Measurements from ENCODE around the gene RNF227.

Gene RNF227

DNA sequence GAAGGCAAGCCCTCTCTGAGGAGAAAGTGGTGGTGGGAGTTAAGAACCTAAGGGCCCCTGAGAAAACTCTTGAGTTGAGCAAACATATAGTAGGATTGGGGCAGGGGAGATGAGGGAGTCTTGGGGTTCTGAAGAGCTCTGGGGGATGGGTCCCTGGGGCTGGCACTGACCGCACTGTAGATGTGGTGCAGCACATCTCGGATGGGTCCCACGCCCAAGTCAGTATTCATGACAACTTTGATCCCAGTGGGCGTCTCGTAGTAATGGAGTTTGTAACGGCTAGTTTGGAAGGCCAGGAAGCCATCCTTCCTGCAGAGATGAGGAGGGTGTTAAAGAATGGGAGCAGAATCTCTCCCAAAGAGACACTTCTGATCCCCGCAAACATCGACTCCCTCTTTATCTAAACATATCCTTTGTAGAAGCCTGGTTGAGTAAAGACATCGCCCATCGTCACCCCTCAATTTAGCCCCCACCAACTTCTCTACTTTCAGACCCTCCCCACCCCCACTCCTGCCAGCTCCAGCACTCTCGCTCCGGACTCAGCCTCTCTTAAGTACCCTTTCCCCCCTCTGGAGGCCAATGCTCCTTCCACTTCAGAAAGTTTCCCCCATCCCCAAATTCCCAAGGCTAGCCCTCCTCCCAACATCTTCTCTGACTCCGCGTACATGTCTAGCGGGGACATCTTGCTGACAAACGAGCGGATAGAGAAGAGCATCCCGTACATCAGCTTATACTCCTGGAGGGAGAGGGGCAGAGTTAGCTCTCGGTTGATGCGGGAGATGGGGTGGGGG lies 14.9 kb upstream of the RNF227 start:
- 0 out of 2 replicates have a peak, but pooled peaks cover 11% of the 10 kb centered on the region for H3K36me3 ChIP-seq (ENCODE audit: insufficient read depth, low read length)
- H3K27me3 ChIP-seq (ENCODE audit: insufficient read depth, low read length) = no peaks in the 10 kb centered on the region
- H2AFZ ChIP-seq (ENCODE audit: low read length, unreplicated experiment) = peak overlapping the region; percentile 45
- no peak overlapping the region for H3K27ac ChIP-seq (ENCODE audit: low read depth, low read length)
- H3K4me3 ChIP-seq (ENCODE audit: low read depth, low read length) = peak overlapping the region; percentile 99
- peaks cover 49% of the 10 kb centered on the region for H3K79me2 ChIP-seq (ENCODE audit: control insufficient read depth, insufficient read depth, low read length, unreplicated experiment)
- H3K4me1 ChIP-seq (ENCODE audit: control insufficient read depth, insufficient read depth, low read length, unreplicated experiment) = peaks cover 26% of the 10 kb centered on the region

GRCh38 chr17:7929158-7930023 lies 13.3 kb upstream of the RNF227 start, which contains the start of gene KCNAB3:
TSS of gene KCNAB3 (minus strand) at chr17:7929856. CDS start at chr17:7929435, 421 bp downstream.
- peaks cover 39% of the 10 kb centered on the region for H3K79me2 ChIP-seq (ENCODE audit: control insufficient read depth, insufficient read depth, low read length, unreplicated experiment)
- H2AFZ ChIP-seq (ENCODE audit: low read length, unreplicated experiment) = no peak within 1 kb of the TSS
- H3K27me3 ChIP-seq (ENCODE audit: insufficient read depth, low read length) = no peaks in the 10 kb centered on the region
- no peaks in the 10 kb centered on the region for H3K36me3 ChIP-seq (ENCODE audit: insufficient read depth, low read length)
- peak within 1 kb of the TSS; percentile 99 for H3K4me3 ChIP-seq (ENCODE audit: low read depth, low read length)
- peaks cover 16% of the 10 kb centered on the region for H3K4me1 ChIP-seq (ENCODE audit: control insufficient read depth, insufficient read depth, low read length, unreplicated experiment)
- H3K27ac ChIP-seq (ENCODE audit: low read depth, low read length) = no peak within 1 kb of the TSS

DNA sequence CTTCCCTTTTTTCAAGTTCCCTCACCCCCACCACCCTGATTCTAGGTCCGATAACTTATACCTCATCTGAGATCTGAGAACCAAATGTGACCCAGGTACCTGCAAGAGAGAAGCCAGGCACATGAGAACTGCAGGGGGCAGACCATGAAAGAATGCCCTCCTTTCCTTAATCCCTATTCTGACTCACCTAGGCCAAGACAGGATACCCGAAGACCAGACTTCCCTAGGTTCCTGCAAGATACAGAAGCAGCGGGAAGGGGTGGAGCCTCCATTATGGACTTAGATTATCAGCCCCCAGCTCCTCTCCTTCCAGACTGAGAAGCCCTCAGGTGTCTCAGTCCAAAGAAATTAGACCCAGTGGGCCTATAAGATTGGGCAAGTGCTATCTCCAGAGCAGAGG lies 11.5 kb upstream of the RNF227 start:
- no peak overlapping the region for H2AFZ ChIP-seq (ENCODE audit: low read length, unreplicated experiment)
- H3K79me2 ChIP-seq (ENCODE audit: control insufficient read depth, insufficient read depth, low read length, unreplicated experiment) = peaks cover 21% of the 10 kb centered on the region
- no peak overlapping the region for H3K27ac ChIP-seq (ENCODE audit: low read depth, low read length)
- H3K4me1 ChIP-seq (ENCODE audit: control insufficient read depth, insufficient read depth, low read length, unreplicated experiment) = peaks cover 6% of the 10 kb centered on the region
- H3K27me3 ChIP-seq (ENCODE audit: insufficient read depth, low read length) = no peaks in the 10 kb centered on the region
- H3K4me3 ChIP-seq (ENCODE audit: low read depth, low read length) = no peak overlapping the region
- H3K36me3 ChIP-seq (ENCODE audit: insufficient read depth, low read length) = no peaks in the 10 kb centered on the region

GRCh38 chr17:7922845-7923628 lies 6.9 kb upstream of the RNF227 start:
- H3K36me3 ChIP-seq (ENCODE audit: insufficient read depth, low read length) = no peaks in the 10 kb centered on the region
- H3K27ac ChIP-seq (ENCODE audit: low read depth, low read length) = no peak overlapping the region
- no peaks in the 10 kb centered on the region for H3K27me3 ChIP-seq (ENCODE audit: insufficient read depth, low read length)
- H3K79me2 ChIP-seq (ENCODE audit: control insufficient read depth, insufficient read depth, low read length, unreplicated experiment) = no peaks in the 10 kb centered on the region
- H3K4me1 ChIP-seq (ENCODE audit: control insufficient read depth, insufficient read depth, low read length, unreplicated experiment) = no peaks in the 10 kb centered on the region
- peak overlapping the region; percentile 33 for H2AFZ ChIP-seq (ENCODE audit: low read length, unreplicated experiment)
- H3K4me3 ChIP-seq (ENCODE audit: low read depth, low read length) = peak overlapping the region; percentile 68

DNA sequence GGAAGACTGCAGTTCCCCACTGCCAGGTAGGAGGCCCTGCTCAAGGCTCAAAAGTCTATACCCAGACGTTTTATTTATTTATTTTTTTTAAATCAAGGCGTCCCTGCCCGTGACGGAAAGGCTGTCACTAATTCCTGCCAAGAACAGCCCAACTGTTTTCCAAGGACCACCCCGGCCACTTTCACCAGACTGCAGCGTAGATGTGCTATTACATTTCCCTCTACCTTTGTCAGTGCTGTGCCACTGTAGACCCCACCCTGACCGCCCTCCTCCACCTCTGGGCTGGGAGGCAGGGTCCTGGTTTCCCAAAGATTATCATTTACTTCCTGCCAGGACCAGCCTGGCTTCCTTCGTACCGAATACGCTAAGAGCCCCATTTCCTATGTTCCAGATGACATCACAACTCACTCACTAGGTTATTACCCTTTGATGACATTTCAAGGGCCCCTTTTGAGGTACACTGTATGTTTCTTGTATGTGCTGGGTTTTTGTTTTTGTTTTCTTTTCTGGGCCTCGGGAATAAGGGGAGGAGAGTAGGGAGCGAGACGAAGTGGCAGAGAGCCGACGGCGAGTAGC lies 6.3 kb upstream of the RNF227 start:
- peak overlapping the region; percentile 11 for H2AFZ ChIP-seq (ENCODE audit: low read length, unreplicated experiment)
- H3K27ac ChIP-seq (ENCODE audit: low read depth, low read length) = no peak overlapping the region
- H3K36me3 ChIP-seq (ENCODE audit: insufficient read depth, low read length) = no peaks in the 10 kb centered on the region
- H3K79me2 ChIP-seq (ENCODE audit: control insufficient read depth, insufficient read depth, low read length, unreplicated experiment) = no peaks in the 10 kb centered on the region
- peak overlapping the region; percentile 68 for H3K4me3 ChIP-seq (ENCODE audit: low read depth, low read length)
- no peaks in the 10 kb centered on the region for H3K27me3 ChIP-seq (ENCODE audit: insufficient read depth, low read length)
- H3K4me1 ChIP-seq (ENCODE audit: control insufficient read depth, insufficient read depth, low read length, unreplicated experiment) = no peaks in the 10 kb centered on the region

- H3K36me3 ChIP-seq (ENCODE audit: insufficient read depth, low read length) = no peaks in the 10 kb centered on the region
- peak overlapping the region; percentile 8 for H2AFZ ChIP-seq (ENCODE audit: low read length, unreplicated experiment)
- peak overlapping the region; percentile 80 for H3K4me3 ChIP-seq (ENCODE audit: low read depth, low read length)
- peak overlapping the region; percentile 97 for H3K27ac ChIP-seq (ENCODE audit: low read depth, low read length)
- peaks cover 19% of the 10 kb centered on the region for H3K4me1 ChIP-seq (ENCODE audit: control insufficient read depth, insufficient read depth, low read length, unreplicated experiment)
- no peaks in the 10 kb centered on the region for H3K27me3 ChIP-seq (ENCODE audit: insufficient read depth, low read length)
- H3K79me2 ChIP-seq (ENCODE audit: control insufficient read depth, insufficient read depth, low read length, unreplicated experiment) = peaks cover 14% of the 10 kb centered on the region
Measured at GRCh38 chr17:7916808-7917207, 719 bp upstream of the RNF227 start.

DNA sequence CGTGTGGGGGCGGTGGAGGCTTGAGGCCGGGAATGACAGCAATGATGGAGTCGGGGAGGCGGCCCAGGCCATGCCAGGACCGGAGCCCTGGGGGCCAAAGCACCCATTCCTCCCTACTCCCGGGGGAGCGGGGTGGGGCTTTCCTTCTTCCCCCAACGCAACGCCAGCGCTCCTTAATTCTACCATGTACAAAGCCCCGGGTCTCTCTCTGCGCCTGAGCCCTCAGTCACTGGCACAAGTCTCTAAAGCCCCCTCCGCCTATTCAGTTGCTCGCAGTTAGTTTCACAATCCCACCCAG lies 245 bp upstream of the RNF227 start:
- H3K79me2 ChIP-seq (ENCODE audit: control insufficient read depth, insufficient read depth, low read length, unreplicated experiment) = peaks cover 14% of the 10 kb centered on the region
- no peaks in the 10 kb centered on the region for H3K36me3 ChIP-seq (ENCODE audit: insufficient read depth, low read length)
- H3K4me1 ChIP-seq (ENCODE audit: control insufficient read depth, insufficient read depth, low read length, unreplicated experiment) = peaks cover 19% of the 10 kb centered on the region
- peak overlapping the region; percentile 80 for H3K4me3 ChIP-seq (ENCODE audit: low read depth, low read length)
- peak overlapping the region; percentile 8 for H2AFZ ChIP-seq (ENCODE audit: low read length, unreplicated experiment)
- H3K27me3 ChIP-seq (ENCODE audit: insufficient read depth, low read length) = no peaks in the 10 kb centered on the region
- H3K27ac ChIP-seq (ENCODE audit: low read depth, low read length) = peak overlapping the region; percentile 97

DNA sequence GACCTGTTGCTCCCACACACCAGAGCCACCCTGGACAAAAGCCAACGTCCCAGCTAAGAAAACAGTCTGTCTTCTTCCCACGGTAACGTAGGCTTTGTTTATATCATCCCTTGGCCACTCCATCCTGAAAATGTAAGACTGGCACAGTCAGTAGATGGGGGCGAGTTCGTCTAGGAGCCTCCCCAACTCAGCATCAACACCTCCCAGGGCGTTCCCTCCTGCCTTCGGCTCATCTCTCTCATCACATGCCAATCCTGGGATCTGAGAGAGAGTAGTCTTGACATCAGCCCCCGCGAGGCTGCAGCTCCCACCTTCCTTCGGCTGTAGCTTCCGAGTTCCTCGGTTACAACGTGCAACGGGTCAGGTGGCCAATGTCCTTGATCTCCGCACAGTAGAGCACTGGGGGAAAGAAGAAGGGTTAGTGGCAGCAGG lies 894 bp downstream of the RNF227 start:
- peaks cover 8% of the 10 kb centered on the region; the same call in 1 of the 2 replicates for H3K36me3 ChIP-seq (ENCODE audit: insufficient read depth, low read length)
- no peaks in the 10 kb centered on the region for H3K27me3 ChIP-seq (ENCODE audit: insufficient read depth, low read length)
- H3K79me2 ChIP-seq (ENCODE audit: control insufficient read depth, insufficient read depth, low read length, unreplicated experiment) = peaks cover 14% of the 10 kb centered on the region
- H3K4me3 ChIP-seq (ENCODE audit: low read depth, low read length) = peak overlapping the region; percentile 80
- H3K4me1 ChIP-seq (ENCODE audit: control insufficient read depth, insufficient read depth, low read length, unreplicated experiment) = peaks cover 19% of the 10 kb centered on the region
- H2AFZ ChIP-seq (ENCODE audit: low read length, unreplicated experiment) = no peak overlapping the region
- peak overlapping the region; percentile 97 for H3K27ac ChIP-seq (ENCODE audit: low read depth, low read length)

- H3K27me3 ChIP-seq (ENCODE audit: insufficient read depth, low read length) = no peaks in the 10 kb centered on the region
- H3K36me3 ChIP-seq (ENCODE audit: insufficient read depth, low read length) = peaks cover 8% of the 10 kb centered on the region; the same call in 1 of the 2 replicates
- peaks cover 19% of the 10 kb centered on the region for H3K4me1 ChIP-seq (ENCODE audit: control insufficient read depth, insufficient read depth, low read length, unreplicated experiment)
- H3K4me3 ChIP-seq (ENCODE audit: low read depth, low read length) = no peak overlapping the region
- peaks cover 14% of the 10 kb centered on the region for H3K79me2 ChIP-seq (ENCODE audit: control insufficient read depth, insufficient read depth, low read length, unreplicated experiment)
- H3K27ac ChIP-seq (ENCODE audit: low read depth, low read length) = no peak overlapping the region
- H2AFZ ChIP-seq (ENCODE audit: low read length, unreplicated experiment) = no peak overlapping the region
Measured at GRCh38 chr17:7912927-7913524, 3.1 kb downstream of the RNF227 start.

GRCh38 chr17:7911116-7911515 lies 5.0 kb downstream of the RNF227 start:
- H3K79me2 ChIP-seq (ENCODE audit: control insufficient read depth, insufficient read depth, low read length, unreplicated experiment) = peaks cover 14% of the 10 kb centered on the region
- no peak overlapping the region for H2AFZ ChIP-seq (ENCODE audit: low read length, unreplicated experiment)
- peaks cover 8% of the 10 kb centered on the region; the same call in 1 of the 2 replicates for H3K36me3 ChIP-seq (ENCODE audit: insufficient read depth, low read length)
- no peak overlapping the region for H3K27ac ChIP-seq (ENCODE audit: low read depth, low read length)
- H3K4me1 ChIP-seq (ENCODE audit: control insufficient read depth, insufficient read depth, low read length, unreplicated experiment) = peaks cover 11% of the 10 kb centered on the region
- H3K27me3 ChIP-seq (ENCODE audit: insufficient read depth, low read length) = no peaks in the 10 kb centered on the region
- no peak overlapping the region for H3K4me3 ChIP-seq (ENCODE audit: low read depth, low read length)
